ENCODE results near the gene LCE1C.

The LCE1C gene
- 0 reads per million in 4 experiments for total RNA-seq

GRCh38 chr1:152806576-152806975, at the start of gene LCE1C:
LCE1C (minus strand) TSS chr1:152806651; CDS start chr1:152805478, 1,173 bp downstream.
- no peak for DNase-seq

GRCh38 chr1:152855661-152856060, 49.2 kb upstream of the LCE1C start:
- DNase-seq, result no peak

GRCh38 chr1:152842556-152842955, 36.1 kb upstream of the LCE1C start, which contains the start of gene LCE6A:
LCE6A (plus strand) TSS chr1:152842856; CDS start chr1:152843521, 665 bp downstream.
- DNase-seq, result no peak

GRCh38 chr1:152836870-152837269, 30.4 kb upstream of the LCE1C start:
- no peak for DNase-seq

GRCh38 chr1:152827173-152827572, 20.7 kb upstream of the LCE1C start, which contains the start of gene LCE1A:
LCE1A (plus strand) TSS chr1:152827473; CDS start chr1:152827473, 0 bp downstream.
- no peak for DNase-seq

- DNase-seq, result no peak
These were observed 18.5 kb upstream of the LCE1C start for GRCh38 chr1:152824964-152825363.

GRCh38 chr1:152823294-152823693, 16.8 kb upstream of the LCE1C start:
- DNase-seq, result no peak

- DNase-seq, result no peak
These were observed 10.9 kb upstream of the LCE1C start for GRCh38 chr1:152817309-152817708.

- no peak for DNase-seq
These were observed 5.2 kb upstream of the LCE1C start, which contains the start of gene LCE1B for GRCh38 chr1:152811671-152812070. LCE1B (plus strand) TSS chr1:152811971; CDS start chr1:152812447, 476 bp downstream.

GRCh38 chr1:152811050-152811449, 4.6 kb upstream of the LCE1C start:
- DNase-seq, result no peak

GRCh38 chr1:152801333-152801732, 5.1 kb downstream of the LCE1C start:
- DNase-seq, result no peak

GRCh38 chr1:152796421-152796820, 10.0 kb downstream of the LCE1C start, which contains the start of gene LCE1D:
LCE1D (plus strand) TSS chr1:152796721; CDS start chr1:152797795, 1,074 bp downstream.
- no peak for DNase-seq

GRCh38 chr1:152795686-152796085, 10.8 kb downstream of the LCE1C start:
- DNase-seq, result no peak

GRCh38 chr1:152786077-152786476, 20.4 kb downstream of the LCE1C start, which contains the start of gene LCE1E:
LCE1E (plus strand) TSS chr1:152786257; CDS start chr1:152787300, 1,043 bp downstream.
- DNase-seq, result no peak

GRCh38 chr1:152783095-152783494, 23.4 kb downstream of the LCE1C start:
- DNase-seq, result no peak

GRCh38 chr1:152777510-152778137, 28.8 kb downstream of the LCE1C start:
- DNase-seq, result no peak

GRCh38 chr1:152776361-152776760, 30.1 kb downstream of the LCE1C start:
- DNase-seq, result no peak

GRCh38 chr1:152774875-152775274, 31.6 kb downstream of the LCE1C start, which contains the start of gene LCE1F:
LCE1F (plus strand) TSS chr1:152775140; CDS start chr1:152776372, 1,232 bp downstream.
- DNase-seq, result no peak

GRCh38 chr1:152770411-152770810, 36.0 kb downstream of the LCE1C start:
- DNase-seq, result no peak

GRCh38 chr1:152768847-152769533, 37.5 kb downstream of the LCE1C start:
- no peak for DNase-seq

- no peak for DNase-seq
These were observed 44.7 kb downstream of the LCE1C start for GRCh38 chr1:152761609-152762213.

- no peak for DNase-seq
These were observed 45.8 kb downstream of the LCE1C start for GRCh38 chr1:152760551-152761190.

Measured in effector CD8-positive, alpha-beta T cell (primary cell).